Keratinocyte (primary cell): Measurements from ENCODE around the gene NRG4. TPM values are rescaled to one million over a fixed set of nuclear protein-coding genes. Genes with fewer than 3 reads are reported as not detected.

ENCODE experiments used
- DNase-seq: peaks from one replicate; pipeline ENCODE4 v3.0.0-alpha.2; 2011; ENCODE audit warnings: low read depth, missing footprints, low spot score
- FAIRE-seq: peaks from 2 replicates; lab custom pipeline; 2011; peaks lifted over from hg19 to GRCh38; lab: Jason Lieb, UNC
- H2AFZ ChIP-seq: 2 replicates; pipeline ENCODE4 v1.6.0; 2012; ENCODE audit warnings: low read length, control low read depth, inconsistent platforms; ENCODE audit not compliant: control insufficient read depth
- H3K27ac ChIP-seq: 2 replicates; pipeline ENCODE4 v1.5.1; 2011; ENCODE audit warnings: low read length; ENCODE audit not compliant: control insufficient read depth, insufficient read depth
- H3K27me3 ChIP-seq: 3 replicates; pipeline ENCODE4 v1.6.0; 2011; ENCODE audit warnings: low read length; ENCODE audit not compliant: control insufficient read depth, insufficient read depth; ENCODE audit errors: extremely low read depth
- H3K36me3 ChIP-seq, 2 experiments: 2 replicates in 1 of 2; 3 replicates in 1 of 2; pipeline ENCODE4 v1.5.1; 2011; ENCODE audit warnings: low read length in 2 of 2, mild to moderate bottlenecking in 1 of 2; ENCODE audit not compliant: control insufficient read depth in 2 of 2, insufficient read depth in 2 of 2; ENCODE audit errors: extremely low read depth in 1 of 2
- H3K4me1 ChIP-seq: 3 replicates; pipeline ENCODE4 v1.5.1; 2011; ENCODE audit warnings: low read length; ENCODE audit not compliant: control insufficient read depth, insufficient read depth; ENCODE audit errors: extremely low read depth
- H3K4me2 ChIP-seq: 3 replicates; pipeline ENCODE4 v1.6.0; 2011; ENCODE audit warnings: low read depth, low read length; ENCODE audit not compliant: control insufficient read depth, insufficient read depth; ENCODE audit errors: extremely low read depth
- H3K4me3 ChIP-seq, 3 experiments: fragments of 200-600 bp in 1 of 3; sonication (generic) in 1 of 3; 2 replicates in 2 of 3; 3 replicates in 1 of 3; pipeline ENCODE4 v1.5.1; 2011 to 2016; ENCODE audit warnings: low read length in 3 of 3, mild to moderate bottlenecking in 3 of 3, control low read depth in 2 of 3, inconsistent platforms in 1 of 3, low read depth in 1 of 3, mixed read lengths in 1 of 3, mixed run types in 1 of 3, moderate library complexity in 1 of 3; ENCODE audit not compliant: control insufficient read depth in 2 of 3, insufficient read depth in 2 of 3; ENCODE audit errors: extremely low read depth in 1 of 3
- H3K79me2 ChIP-seq: 2 replicates; pipeline ENCODE4 v1.6.0; 2012; ENCODE audit warnings: low read length; ENCODE audit not compliant: control insufficient read depth, insufficient read depth
- H3K9ac ChIP-seq: 3 replicates; pipeline ENCODE4 v1.6.0; 2011; ENCODE audit warnings: low read length; ENCODE audit not compliant: control insufficient read depth, insufficient read depth; ENCODE audit errors: extremely low read depth
- H3K9me1 ChIP-seq: 3 replicates; pipeline ENCODE4 v1.6.0; 2011; ENCODE audit warnings: low read length; ENCODE audit not compliant: control insufficient read depth, insufficient read depth; ENCODE audit errors: extremely low read depth
- H3K9me3 ChIP-seq: 2 replicates; pipeline ENCODE4 v1.5.1; 2012; ENCODE audit warnings: low read depth, low read length; ENCODE audit not compliant: control insufficient read depth
- H4K20me1 ChIP-seq: 3 replicates; pipeline ENCODE4 v1.6.0; 2011; ENCODE audit warnings: low read length; ENCODE audit not compliant: control insufficient read depth, insufficient read depth; ENCODE audit errors: extremely low read depth
- CTCF ChIP-seq, 3 experiments: IDR thresholded peaks in 1 of 3; conservative IDR thresholded peaks in 1 of 3; optimal IDR thresholded peaks in 1 of 3; 2 replicates in 2 of 3; 3 replicates in 1 of 3; pipeline versions ENCODE3 to v1.5.1; 2011; ENCODE audit warnings: low read length in 3 of 3, mild to moderate bottlenecking in 3 of 3, moderate library complexity in 2 of 3, control low read depth in 1 of 3, inconsistent platforms in 1 of 3; ENCODE audit not compliant: insufficient read depth in 2 of 3; ENCODE audit errors: extremely low read depth in 1 of 3
- EZH2 ChIP-seq: IDR thresholded peaks from one replicate; pipeline ENCODE4 v1.6.1; 2012; ENCODE audit warnings: inconsistent platforms, mild to moderate bottlenecking, low read length, moderate library complexity
- dilution Hi-C: fragments of 300-500 bp; cut with MboI; formaldehyde crosslinking; loops from one replicate; pipeline ENCODE4 v1.7.0; 2020; ENCODE audit warnings: low sequenced_read_pairs; ENCODE audit not compliant: extremely low pct_ligation_motif_present
- polyA plus RNA-seq, 5 experiments: library from polyadenylated mRNA; depleted of rRNA in 3 of 5; stranded (reverse) in 3 of 5; stranded (forward) in 1 of 5; unstranded in 1 of 5; fragments of >200 nt; gene quantifications; 1 replicate in 1 of 5; 2 replicates in 3 of 5; 3 replicates in 1 of 5; pipeline versions ENCODE4 v1.2.1 to v1.2.3, GENCODE V29; 2011 to 2012; ENCODE audit warnings: missing spikeins in 2 of 5, low read depth in 1 of 5, low replicate concordance in 1 of 5

Gene NRG4
- polyA plus RNA-seq, 1 donor (not counting 4 experiments of a cell fraction or from before 2014, with no cell fraction given): 0.96 TPM

GRCh38 chr15:75945953-75946352 lies 66.3 kb downstream of the NRG4 start:
- no peak for TF ChIP-seq CTCF (optimal IDR thresholded peaks at IDR 0.05 in 1 of 3, IDR thresholded peaks at IDR 0.05 in 1 of 3, conservative IDR thresholded peaks at IDR 0.05 in 1 of 3; ENCODE audit: extremely low read depth in 1 of 3, insufficient read depth in 2 of 3, low read length in 3 of 3)
- Histone ChIP-seq H3K4me3 (no peak overlapping the region), H3K79me2 (no peaks in the 10 kb centered on the region), H2AFZ (no peak overlapping the region), H3K9me1 (no peaks in the 10 kb centered on the region), H3K9ac (no peak overlapping the region), H3K4me2 (no peak overlapping the region), H3K27ac (no peak overlapping the region), H3K27me3 (no peaks in the 10 kb centered on the region), H3K4me1 (peaks cover 22% of the 10 kb centered on the region), H4K20me1 (no peaks in the 10 kb centered on the region), H3K9me3 (no peaks in the 10 kb centered on the region), H3K36me3 (no peaks in the 10 kb centered on the region)
- no peak for FAIRE-seq
- dilution Hi-C loops: no loop called here
- DNase-seq: no peak

GRCh38 chr15:75943713-75944215 lies 68.5 kb downstream of the NRG4 start:
- TF ChIP-seq CTCF (optimal IDR thresholded peaks at IDR 0.05 in 1 of 3, IDR thresholded peaks at IDR 0.05 in 1 of 3, conservative IDR thresholded peaks at IDR 0.05 in 1 of 3; ENCODE audit: extremely low read depth in 1 of 3, insufficient read depth in 2 of 3, low read length in 3 of 3) (no peak), EZH2 (no peak)
- Histone ChIP-seq H3K4me3 (no peak overlapping the region), H3K27ac (no peak overlapping the region), H3K9me1 (no peaks in the 10 kb centered on the region), H3K9me3 (no peaks in the 10 kb centered on the region), H3K36me3 (no peaks in the 10 kb centered on the region), H3K9ac (no peak overlapping the region), H3K4me2 (no peak overlapping the region), H2AFZ (no peak overlapping the region), H4K20me1 (no peaks in the 10 kb centered on the region), H3K4me1 (peaks cover 22% of the 10 kb centered on the region), H3K79me2 (no peaks in the 10 kb centered on the region), H3K27me3 (no peaks in the 10 kb centered on the region)
- DNase-seq (no peak), FAIRE-seq (no peak)
- dilution Hi-C loops: no loop called here
